B cell (primary cell): ENCODE data around the gene FZR1. TPM values are rescaled to one million over a fixed set of nuclear protein-coding genes. Genes with fewer than 3 reads are reported as not detected.

ENCODE experiments used
- ATAC-seq: fragments of 200-7000 bp; cut with Tn5 transposase; one replicate; pipeline ENCODE4 v1.10.0; 2021; ENCODE audit warnings: low read depth, mild to moderate bottlenecking, moderate number of reproducible peaks, moderate library complexity
- CTCF ChIA-PET: fragments of 350-600 bp; sonication (Branson Sonifier 250); formaldehyde crosslinking; loops from one replicate; lab custom pipeline; 2021; ENCODE audit warnings: antibody characterized with exemption, inconsistent platforms; lab: Charles Lee
- POLR2A ChIA-PET: fragments of 350-600 bp; sonication (Branson Sonifier 250); formaldehyde crosslinking; loops from one replicate; lab custom pipeline; 2021; ENCODE audit warnings: antibody characterized with exemption; lab: Charles Lee
- DNase-seq: peaks from one replicate; pipeline ENCODE4 v3.0.0; 2013
- H2AFZ ChIP-seq: 2 replicates; pipeline ENCODE4 v1.6.1; 2012; ENCODE audit warnings: mild to moderate bottlenecking, low read depth, low read length; ENCODE audit not compliant: insufficient read depth, poor library complexity, severe bottlenecking
- H3K27ac ChIP-seq, 2 donors: 1 replicate in 1 of 2; 2 replicates in 1 of 2; pipeline ENCODE4 v1.5.1; 2012 to 2013; ENCODE audit warnings: low read length in 2 of 2, mild to moderate bottlenecking in 2 of 2, moderate library complexity in 1 of 2
- H3K27me3 ChIP-seq, 4 experiments: fragments of 200-600 bp in 1 of 4; sonication (generic) in 1 of 4; replicated peaks in 1 of 4; 1 replicate in 2 of 4; 2 replicates in 2 of 4; pipeline versions ENCODE4 v1.6.1 to v1.7.0; 2013 to 2016; ENCODE audit warnings: low read length in 3 of 4, mild to moderate bottlenecking in 2 of 4, mixed read lengths in 1 of 4, moderate library complexity in 1 of 4; ENCODE audit not compliant: insufficient read depth in 4 of 4, control insufficient read depth in 3 of 4; ENCODE audit errors: control extremely low read depth in 1 of 4
- H3K36me3 ChIP-seq, 2 experiments: replicated peaks in 1 of 2; 1 replicate in 1 of 2; 2 replicates in 1 of 2; pipeline versions ENCODE4 v1.6.1 to v1.7.1; 2013; ENCODE audit warnings: low read length in 1 of 2; ENCODE audit not compliant: insufficient read depth in 2 of 2, control insufficient read depth in 1 of 2; ENCODE audit errors: control extremely low read depth in 1 of 2, extremely low read depth in 1 of 2
- H3K4me1 ChIP-seq, 2 donors: fragments of 200-600 bp in 1 of 2; sonication (generic) in 1 of 2; 1 replicate in 1 of 2; 2 replicates in 1 of 2; pipeline versions ENCODE4 v1.5.1 to v1.6.1; 2013 to 2017; ENCODE audit warnings: low read length in 2 of 2; ENCODE audit not compliant: control insufficient read depth in 2 of 2, insufficient read depth in 2 of 2
- H3K4me2 ChIP-seq: replicated peaks from 2 replicates; pipeline ENCODE3; 2012; ENCODE audit warnings: mild to moderate bottlenecking, low read depth, low read length; ENCODE audit not compliant: poor library complexity, severe bottlenecking
- H3K4me3 ChIP-seq, 5 experiments: fragments of 200-600 bp in 1 of 5; sonication (generic) in 1 of 5; 1 replicate in 3 of 5; 2 replicates in 2 of 5; pipeline versions ENCODE4 v1.5.1 to v1.7.0; 2011 to 2016; ENCODE audit warnings: low read length in 4 of 5, mild to moderate bottlenecking in 4 of 5, low read depth in 2 of 5, control low read depth in 1 of 5, moderate library complexity in 1 of 5; ENCODE audit not compliant: insufficient read depth in 1 of 5; ENCODE audit errors: control extremely low read depth in 1 of 5, extremely low read depth in 1 of 5
- H3K79me2 ChIP-seq: fragments of 200-600 bp; sonication (generic); one replicate; pipeline ENCODE4 v1.6.0; 2016; ENCODE audit warnings: low read length; ENCODE audit not compliant: control insufficient read depth, insufficient read depth
- H3K9ac ChIP-seq: fragments of 200-600 bp; sonication (generic); 2 replicates; pipeline ENCODE4 v1.6.1; 2017; ENCODE audit warnings: mild to moderate bottlenecking, low read length, moderate library complexity
- H3K9me3 ChIP-seq, 3 donors: one replicate each; pipeline versions ENCODE4 v1.6.1 to v1.7.1; 2013; ENCODE audit warnings: low read length in 2 of 3; ENCODE audit not compliant: control insufficient read depth in 2 of 3, insufficient read depth in 1 of 3; ENCODE audit errors: control extremely low read depth in 1 of 3
- H4K20me1 ChIP-seq: 2 replicates; pipeline ENCODE4 v1.6.0; 2012; ENCODE audit warnings: mild to moderate bottlenecking, low read length; ENCODE audit not compliant: insufficient read depth, control insufficient read depth, poor library complexity, severe bottlenecking
- H3K27ac Mint-ChIP-seq: one replicate; pipeline ENCODE4 v1.8.0; 2021; ENCODE audit warnings: mixed read lengths
- H3K27me3 Mint-ChIP-seq: one replicate; pipeline ENCODE4 v1.8.0; 2021; ENCODE audit warnings: mixed read lengths
- H3K4me1 Mint-ChIP-seq: one replicate; pipeline ENCODE4 v1.8.0; 2021; ENCODE audit warnings: mixed read lengths
- H3K4me3 Mint-ChIP-seq: one replicate; pipeline ENCODE4 v1.8.0; 2021; ENCODE audit warnings: mixed read lengths
- H3K9me3 Mint-ChIP-seq: one replicate; pipeline ENCODE4 v1.8.0; 2022; ENCODE audit warnings: mixed read lengths; ENCODE audit not compliant: insufficient read depth
- CTCF ChIP-seq: fragments of 200-600 bp; IDR thresholded peaks from one replicate; pipeline ENCODE4 v1.8.0; 2022; ENCODE audit warnings: antibody characterized with exemption, mild to moderate bottlenecking
- EZH2 ChIP-seq: IDR thresholded peaks from 2 replicates; pipeline ENCODE4 v1.6.1; 2012; ENCODE audit warnings: borderline replicate concordance, low read depth, mild to moderate bottlenecking, moderate library complexity, low read length; ENCODE audit not compliant: insufficient read depth, poor library complexity, severe bottlenecking
- WGBS: methylation state at CpG from one replicate; pipeline ENCODE4 v1.1.5; 2013; ENCODE audit warnings: missing lambda C conversion rate; ENCODE audit not compliant: insufficient coverage; 5-methylcytosine and 5-hydroxymethylcytosine counted together
- intact Hi-C: fragments of 100-400 bp; cut with micrococcal nuclease; formaldehyde crosslinking; loops from one replicate; pipeline ENCODE4 v1.10.0; 2022
- polyA plus RNA-seq: library from polyadenylated mRNA; depleted of rRNA; stranded (reverse); fragments of >200 nt; gene quantifications from 2 replicates; pipeline ENCODE4 v1.2.3, GENCODE V29; 2012
- total RNA-seq, 2 donors: library from RNA; stranded (reverse); fragments of 120-200 nt in 1 of 2; gene quantifications; 1 replicate in 1 of 2; 2 replicates in 1 of 2; pipeline versions ENCODE4 v1.2.3 to v1.2.4, GENCODE V29; 2013 to 2022

FZR1 gene
- total and polyA plus RNA-seq, 2 donors (not counting 1 experiment from before 2014, with no cell fraction given), result 83.5 to 96.1 TPM

GRCh38 chr19:3530389-3530788 lies 24.3 kb downstream of the FZR1 start:
- Histone ChIP-seq H3K4me3 (no peak overlapping the region), H3K27ac (no peak overlapping the region), H3K36me3 (peaks cover 0 to 69% of the 10 kb centered on the region in 2 experiments), H3K9ac (no peak overlapping the region), H3K79me2 (peaks cover 15% of the 10 kb centered on the region), H4K20me1 (peaks cover 40% of the 10 kb centered on the region), H3K27me3 (no peaks in the 10 kb centered on the region), H3K9me3 (no peaks in the 10 kb centered on the region), H2AFZ (no peak overlapping the region), H3K4me1 (no peaks in the 10 kb centered on the region), H3K4me2 (no peak overlapping the region)
- intact Hi-C loops, result no loop called here
- no peaks in the 10 kb centered on the region for H3K4me1 Mint-ChIP-seq
- no peak overlapping the region for H3K27ac Mint-ChIP-seq
- DNase-seq, result no peak
- ATAC-seq, result no peak
- TF ChIP-seq CTCF, result no peak
- no peak for TF ChIP-seq EZH2
- WGBS, result over 99% methylated on average over 12 of the region's 12 CpGs
- no peaks in the 10 kb centered on the region for H3K27me3 Mint-ChIP-seq
- ChIA-PET CTCF (no interaction called here), POLR2A (no interaction called here)
- H3K9me3 Mint-ChIP-seq, result no peaks in the 10 kb centered on the region
- H3K4me3 Mint-ChIP-seq, result no peak overlapping the region

- H3K27ac ChIP-seq, result no peak overlapping the region
- Mint-ChIP-seq H3K27me3 (no peaks in the 10 kb centered on the region), H3K9me3 (no peaks in the 10 kb centered on the region), H3K4me3 (no peak overlapping the region), H3K4me1 (no peaks in the 10 kb centered on the region), H3K27ac (no peak overlapping the region)
- no peak for ATAC-seq
- TF ChIP-seq EZH2 (no peak), CTCF (no peak)
- H3K36me3 ChIP-seq, result peaks cover 0 to 60% of the 10 kb centered on the region in 2 experiments
- H3K27me3 ChIP-seq, result no peaks in the 10 kb centered on the region
- 98% methylated on average over 29 of the region's 29 CpGs for WGBS
- H2AFZ ChIP-seq, result no peak overlapping the region
- H3K79me2 ChIP-seq, result peaks cover 15% of the 10 kb centered on the region
- intact Hi-C loops, result no loop called here
- CTCF ChIA-PET, result no interaction called here
- peaks cover 35% of the 10 kb centered on the region for H4K20me1 ChIP-seq
- no peak overlapping the region for H3K4me3 ChIP-seq
- DNase-seq, result no peak
- H3K9ac ChIP-seq, result no peak overlapping the region
- H3K4me1 ChIP-seq, result no peaks in the 10 kb centered on the region
- H3K9me3 ChIP-seq, result no peaks in the 10 kb centered on the region
- POLR2A ChIA-PET, result no interaction called here
- no peak overlapping the region for H3K4me2 ChIP-seq
These were observed 25.6 kb downstream of the FZR1 start for GRCh38 chr19:3531716-3532115.
